HCT116 (cell line): ENCODE data around the gene NPHS1. TPM values are rescaled to one million over a fixed set of nuclear protein-coding genes. Genes with fewer than 3 reads are reported as not detected.

Experiments used
- ATAC-seq: fragments of 200-7000 bp; cut with Tn5 transposase; 2 replicates; pipeline ENCODE4 v1.9.1; 2020; ENCODE audit warnings: mild to moderate bottlenecking, moderate library complexity
- BruUV-seq: library from RNA; stranded (reverse); fragments of 400-500 nt; replicated peaks from 2 replicates; lab custom pipeline; 2021; lab: Mats Ljungman, UMichigan
- CTCF ChIA-PET: fragments of 300-600 bp; sonication (Branson Sonifier 250); formaldehyde crosslinking; loops from one replicate; lab custom pipeline; 2021; ENCODE audit warnings: antibody characterized with exemption; lab: Charles Lee
- POLR2A ChIA-PET: fragments of 300-600, 350-600 bp; sonication (Branson Sonifier 250); formaldehyde crosslinking; loops from one replicate; lab custom pipeline; 2021; ENCODE audit warnings: antibody characterized with exemption; lab: Charles Lee
- RAD21 ChIA-PET, 2 experiments: fragments of 300-600 bp; sonication (Branson Sonifier 250); formaldehyde crosslinking; loops; one replicate each; lab custom pipeline; 2023; ENCODE audit warnings: low total read pairs in 2 of 2; ENCODE audit not compliant: uncharacterized antibody in 2 of 2, unreplicated experiment in 2 of 2, low non-redundant PET in 1 of 2; lab: Charles Lee
- DNase-seq: peaks from one replicate; pipeline ENCODE4 v3.0.0-alpha.2; 2010; ENCODE audit warnings: low read depth, low spot score
- H2AFZ ChIP-seq: fragments of 200-600 bp; shearing (Covaris generic), sonication (generic); 2 replicates; pipeline ENCODE4 v1.6.1; 2017; ENCODE audit warnings: low read depth, mixed run types, mixed read lengths, antibody characterized with exemption, low read length; ENCODE audit not compliant: poor library complexity, severe bottlenecking
- H3K27ac ChIP-seq: 2 replicates; pipeline ENCODE4 v1.5.1; 2012; ENCODE audit warnings: low read depth, low read length
- H3K27me3 ChIP-seq: fragments of 200-600 bp; sonication (generic); 2 replicates; pipeline ENCODE4 v1.6.1; 2016; ENCODE audit warnings: mixed run types, low read length, mixed read lengths; ENCODE audit not compliant: insufficient read depth
- H3K36me3 ChIP-seq, 2 experiments: fragments of 200-500 bp in 1 of 2; fragments of 200-600 bp in 1 of 2; sonication (Bioruptor generic) in 1 of 2; sonication (generic) in 1 of 2; 2 replicates each; pipeline versions ENCODE4 v1.5.1 to v1.6.1; 2014 to 2016; ENCODE audit warnings: low read length in 2 of 2, inconsistent platforms in 1 of 2, mixed read lengths in 1 of 2, mixed run types in 1 of 2; ENCODE audit not compliant: insufficient read depth in 2 of 2, control insufficient read depth in 1 of 2
- H3K4me1 ChIP-seq, 2 experiments: fragments of 200-600 bp in 1 of 2; sonication (generic) in 1 of 2; 2 replicates each; pipeline versions ENCODE4 v1.5.1 to v1.6.1; 2012 to 2017; ENCODE audit warnings: low read length in 2 of 2, inconsistent platforms in 1 of 2, mild to moderate bottlenecking in 1 of 2, mixed read lengths in 1 of 2, mixed run types in 1 of 2, moderate library complexity in 1 of 2; ENCODE audit not compliant: insufficient read depth in 2 of 2, control insufficient read depth in 1 of 2
- H3K4me2 ChIP-seq: fragments of 200-600 bp; sonication (generic); 2 replicates; pipeline ENCODE4 v1.6.1; 2017; ENCODE audit warnings: mixed run types, low read length, mixed read lengths
- H3K4me3 ChIP-seq, 2 experiments: fragments of 200-600 bp in 1 of 2; sonication (generic) in 1 of 2; replicated peaks in 1 of 2; 2 replicates each; pipeline ENCODE4 v1.5.1; 2011 to 2016; ENCODE audit warnings: low read length in 2 of 2, control low read depth in 1 of 2, low read depth in 1 of 2, mild to moderate bottlenecking in 1 of 2, mixed read lengths in 1 of 2, mixed run types in 1 of 2
- H3K79me2 ChIP-seq: fragments of 200-600 bp; sonication (generic); 2 replicates; pipeline ENCODE4 v1.6.1; 2017; ENCODE audit warnings: mild to moderate bottlenecking, mixed run types, low read length, moderate library complexity, mixed read lengths; ENCODE audit not compliant: insufficient read depth
- H3K9ac ChIP-seq: fragments of 200-600 bp; sonication (generic); 2 replicates; pipeline ENCODE4 v1.6.1; 2016; ENCODE audit warnings: low read length, mixed read lengths
- H3K9me2 ChIP-seq: fragments of 200-600 bp; sonication (generic), shearing (Covaris generic); 2 replicates; pipeline ENCODE4 v1.6.1; 2017; ENCODE audit warnings: mixed run types, mild to moderate bottlenecking, moderate library complexity; ENCODE audit not compliant: insufficient read depth
- H3K9me3 ChIP-seq, 2 experiments: fragments of 200-500 bp in 1 of 2; fragments of 200-600 bp in 1 of 2; sonication (Bioruptor generic) in 1 of 2; sonication (generic) in 1 of 2; 2 replicates each; pipeline ENCODE4 v1.6.1; 2014 to 2017; ENCODE audit warnings: low read length in 2 of 2, mixed read lengths in 2 of 2, inconsistent platforms in 1 of 2, low read depth in 1 of 2, mild to moderate bottlenecking in 1 of 2, mixed run types in 1 of 2, moderate library complexity in 1 of 2; ENCODE audit not compliant: control insufficient read depth in 1 of 2, insufficient read depth in 1 of 2
- H4K20me1 ChIP-seq: fragments of 200-600 bp; sonication (generic), shearing (Covaris generic); 2 replicates; pipeline ENCODE4 v1.6.1; 2017; ENCODE audit warnings: mixed run types, mild to moderate bottlenecking, moderate library complexity; ENCODE audit not compliant: insufficient read depth
- ATF3 ChIP-seq: IDR thresholded peaks from 2 replicates; pipeline ENCODE4 v1.6.1; 2012
- CBX3 ChIP-seq: IDR thresholded peaks from 2 replicates; pipeline ENCODE4 v1.6.1; 2012; ENCODE audit warnings: low read depth
- CEBPB ChIP-seq: IDR thresholded peaks from 2 replicates; pipeline ENCODE4 v1.6.1; 2012; ENCODE audit warnings: low read depth
- CTCF ChIP-seq, 3 experiments: fragments of 200-600 bp in 1 of 3; sonication (generic) in 1 of 3; IDR thresholded peaks in 2 of 3; conservative IDR thresholded peaks in 1 of 3; 2 replicates each; pipeline ENCODE4 v1.5.1; 2012 to 2017; ENCODE audit warnings: low read depth in 2 of 3, low read length in 2 of 3, antibody characterized with exemption in 1 of 3, borderline replicate concordance in 1 of 3, control low read depth in 1 of 3, mild to moderate bottlenecking in 1 of 3, mixed read lengths in 1 of 3, mixed run types in 1 of 3, moderate library complexity in 1 of 3; ENCODE audit not compliant: insufficient read depth in 1 of 3
- EGR1 ChIP-seq: IDR thresholded peaks from 2 replicates; pipeline ENCODE4 v1.6.1; 2012; ENCODE audit warnings: low read depth
- ELF1 ChIP-seq: IDR thresholded peaks from 2 replicates; pipeline ENCODE4 v1.6.1; 2012; ENCODE audit warnings: low read depth, borderline replicate concordance
- EZH2 ChIP-seq: fragments of 200-600 bp; sonication (generic); IDR thresholded peaks from 2 replicates; pipeline ENCODE4 v1.6.1; 2017; ENCODE audit warnings: antibody characterized with exemption, mixed run types
- EZH2phosphoT487 ChIP-seq: fragments of 200-600 bp; IDR thresholded peaks from 2 replicates; pipeline ENCODE4 v1.6.1; 2018; ENCODE audit warnings: antibody characterized with exemption, borderline replicate concordance
- FOSL1 ChIP-seq: IDR thresholded peaks from 2 replicates; pipeline ENCODE4 v1.6.1; 2012; ENCODE audit warnings: low read depth
- POLR2A ChIP-seq: IDR thresholded peaks from 2 replicates; pipeline ENCODE4 v1.7.0; 2011; ENCODE audit warnings: borderline replicate concordance; ENCODE audit not compliant: insufficient read depth, insufficient read length; ENCODE audit errors: extremely low read depth
- POLR2AphosphoS5 ChIP-seq: IDR thresholded peaks from 2 replicates; pipeline ENCODE4 v1.6.1; 2011; ENCODE audit warnings: mild to moderate bottlenecking, low read depth, low read length, moderate library complexity
- RAD21 ChIP-seq: IDR thresholded peaks from 2 replicates; pipeline ENCODE4 v1.6.1; 2012; ENCODE audit warnings: low read depth, mild to moderate bottlenecking
- REST ChIP-seq: IDR thresholded peaks from 2 replicates; pipeline ENCODE4 v1.6.1; 2012; ENCODE audit warnings: low read depth
- SIN3A ChIP-seq: IDR thresholded peaks from 2 replicates; pipeline ENCODE4 v1.6.1; 2012; ENCODE audit warnings: low read depth
- SP1 ChIP-seq: IDR thresholded peaks from 2 replicates; pipeline ENCODE4 v1.6.1; 2012; ENCODE audit warnings: low read depth
- SRF ChIP-seq: IDR thresholded peaks from 2 replicates; pipeline ENCODE4 v1.6.1; 2012; ENCODE audit warnings: low read depth
- TCF7L2 ChIP-seq: IDR thresholded peaks from 2 replicates; pipeline ENCODE4 v1.7.0; 2011; ENCODE audit warnings: borderline replicate concordance, inconsistent platforms; ENCODE audit not compliant: insufficient read depth, insufficient read length; ENCODE audit errors: extremely low read depth
- YY1 ChIP-seq: IDR thresholded peaks from 2 replicates; pipeline ENCODE4 v1.6.1; 2011; ENCODE audit warnings: low read length, low read depth, moderate library complexity, mild to moderate bottlenecking; ENCODE audit not compliant: insufficient replicate concordance; ENCODE audit errors: extremely low read depth
- ZFX ChIP-seq: fragments of 450-650 bp; IDR thresholded peaks from 2 replicates; pipeline ENCODE4 v1.6.1; 2017
- intact Hi-C: fragments of 100-400 bp; cut with micrococcal nuclease; formaldehyde crosslinking; loops from 2 replicates; pipeline ENCODE4 v1.10.0; 2022
- total RNA-seq: library from RNA; stranded (reverse); gene quantifications from one replicate; pipeline ENCODE4 v1.2.1, GENCODE V29; 2021; ENCODE audit not compliant: unreplicated experiment

The NPHS1 gene
- total RNA-seq, 1 experiment from 2014 or later: 0.57 TPM

DNA sequence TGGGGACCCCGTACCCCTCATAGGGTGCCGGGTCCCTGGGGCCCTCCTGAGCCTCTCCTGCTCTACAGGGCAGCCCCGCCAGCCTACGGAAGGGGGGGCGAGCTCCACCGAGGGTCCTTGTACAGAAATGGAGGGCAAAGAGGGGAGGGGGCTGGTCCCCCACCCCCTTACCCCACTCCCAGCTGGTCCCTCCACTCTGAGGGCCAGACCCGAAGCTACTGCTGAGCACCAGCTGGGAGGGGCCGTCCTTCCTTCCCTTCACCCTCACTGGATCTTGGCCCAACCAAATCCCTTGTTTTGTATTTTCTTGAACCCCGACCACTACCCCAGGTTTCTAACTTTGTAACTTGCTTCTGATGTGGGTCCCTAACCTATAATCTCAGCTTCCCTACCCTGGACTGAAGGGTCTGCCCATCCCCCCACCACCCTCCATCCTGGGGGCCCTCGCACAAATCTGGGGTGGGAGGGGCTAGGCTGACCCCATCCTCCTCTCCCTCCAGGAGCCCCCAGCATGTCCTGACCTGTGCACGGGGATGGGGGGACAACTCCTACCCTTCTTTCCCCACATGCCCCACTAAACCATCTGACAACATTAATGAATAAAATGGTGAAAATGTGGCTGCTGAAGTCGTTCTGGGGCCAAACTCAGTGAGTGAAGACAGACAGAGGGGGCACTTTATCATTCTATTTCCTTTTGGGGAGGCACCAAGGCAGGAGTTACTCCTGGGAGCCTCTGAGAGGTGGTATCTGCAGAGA lies 63.9 kb downstream of the NPHS1 start:
- Histone ChIP-seq H3K27ac (no peak overlapping the region), H3K9ac (no peak overlapping the region), H3K9me2 (no peaks in the 10 kb centered on the region), H4K20me1 (no peaks in the 10 kb centered on the region), H3K36me3 (0 out of 4 replicates have a peak, but pooled peaks cover 0 to 2% of the 10 kb centered on the region in 2 experiments), H3K9me3 (no peaks in the 10 kb centered on the region), H3K4me3 (no peak overlapping the region), H3K4me2 (no peak overlapping the region), H3K79me2 (no peaks in the 10 kb centered on the region), H2AFZ (no peak overlapping the region), H3K27me3 (no peaks in the 10 kb centered on the region), H3K4me1 (peaks cover 0 to 5% of the 10 kb centered on the region in 2 experiments; a peak in 2 of 4 replicates)
- TF ChIP-seq ATF3 (no peak), POLR2A (no peak), SP1 (no peak), EZH2 (no peak), CEBPB (no peak), REST (no peak), CTCF (IDR thresholded peaks at IDR 0.05 in 2 of 3, conservative IDR thresholded peaks at IDR 0.05 in 1 of 3; ENCODE audit: borderline replicate concordance in 1 of 3, insufficient read depth in 1 of 3, low read depth in 2 of 3, low read length in 2 of 3) (no peak), FOSL1 (no peak), RAD21 (no peak), SRF (no peak), POLR2AphosphoS5 (no peak), EZH2phosphoT487 (no peak), YY1 (no peak), CBX3 (no peak), SIN3A (no peak), TCF7L2 (no peak), ELF1 (no peak), ZFX (no peak), EGR1 (no peak)
- POLR2A ChIA-PET: interaction anchor here (1.0 kb wide), 1 partner anchor 40 kb away, joined by 3 read pairs; the partner anchor contains the start of gene LIN37
- no TSS peak for BruUV-seq
- DNase-seq: no peak
- RAD21 ChIA-PET: no interaction called here
- ATAC-seq: no peak
- intact Hi-C loops: no loop called here
- CTCF ChIA-PET: no interaction called here
